WERI-Rb-1 (cell line): Measurements from ENCODE around the gene ZNF195.
A peak's percentile ranks its signal among the peaks of the same experiment; 100 is the strongest.
"Not testable (repeated sequence)": the region's sequence is repeated elsewhere in the genome, so short reads cannot be mapped to it uniquely, and the experiment has no call there.

Experiments
- DNase-seq: peaks from one replicate; pipeline ENCODE4 v3.0.0-alpha.2; 2020
- H3K27ac ChIP-seq: fragments of 250-450 bp; sonication (Bioruptor Pico); 2 replicates; pipeline ENCODE4 v1.5.1; 2020; ENCODE audit warnings: mild to moderate bottlenecking, moderate library complexity
- H3K27me3 ChIP-seq: fragments of 250-450 bp; sonication (Bioruptor Pico); 2 replicates; pipeline ENCODE4 v1.5.1; 2021; ENCODE audit warnings: mild to moderate bottlenecking, low read depth, moderate library complexity; ENCODE audit not compliant: insufficient read depth, severe bottlenecking
- H3K36me3 ChIP-seq: fragments of 250-450 bp; sonication (Bioruptor Pico); 2 replicates; pipeline ENCODE4 v1.5.1; 2020; ENCODE audit warnings: mild to moderate bottlenecking, moderate library complexity
- H3K4me3 ChIP-seq: 2 replicates; pipeline ENCODE4 v1.5.1; 2011; ENCODE audit warnings: low read depth, mild to moderate bottlenecking, control low read depth, low read length
- H3K9me3 ChIP-seq: fragments of 250-450 bp; sonication (Bioruptor Pico); 2 replicates; pipeline ENCODE4 v1.5.1; 2021; ENCODE audit warnings: mild to moderate bottlenecking, moderate library complexity; ENCODE audit not compliant: severe bottlenecking
- CTCF ChIP-seq: IDR thresholded peaks from 2 replicates; pipeline ENCODE4 v1.5.1; 2011; ENCODE audit warnings: low read depth, mild to moderate bottlenecking, control low read depth, inconsistent platforms, low read length

ZNF195 gene

GRCh38 chr11:3378426-3379423, at the start of gene ZNF195:
Gene ZNF195 (minus strand): TSS chr11:3379146. CDS start chr11:3379040, 106 bp downstream.
- H3K9me3 ChIP-seq: no peaks in the 10 kb centered on the region
- peak within 1 kb of the TSS; percentile 94 for H3K27ac ChIP-seq
- H3K36me3 ChIP-seq: peaks cover 42% of the 10 kb centered on the region

GRCh38 chr11:3428076-3428475, 49.1 kb upstream of the ZNF195 start:
- Histone ChIP-seq H3K4me3 (peak overlapping the region; percentile 18; the same call in 1 of the 2 replicates), H3K27ac (peak overlapping the region; percentile 86)
- H3K27me3 ChIP-seq, H3K36me3 ChIP-seq, H3K9me3 ChIP-seq: not testable (repeated sequence)
- peak; percentile 79 for DNase-seq

More at GRCh38 chr11:3378426-3379423, at the start of gene ZNF195:
- no peak for TF ChIP-seq CTCF
- Histone ChIP-seq H3K27me3 (no peaks in the 10 kb centered on the region), H3K4me3 (peak within 1 kb of the TSS; percentile 99)
- peak; percentile 99 for DNase-seq

- peak overlapping the region; percentile 81 for H3K27ac ChIP-seq
- DNase-seq: peak; percentile 91
- H3K27me3 ChIP-seq, H3K9me3 ChIP-seq, H3K4me3 ChIP-seq, H3K36me3 ChIP-seq: not testable (repeated sequence)
Measured at GRCh38 chr11:3426541-3426940, 47.6 kb upstream of the ZNF195 start.

GRCh38 chr11:3423928-3424327, 45.0 kb upstream of the ZNF195 start:
- H3K9me3 ChIP-seq, DNase-seq, H3K27me3 ChIP-seq, H3K36me3 ChIP-seq: not testable (repeated sequence)
- Histone ChIP-seq H3K4me3 (peak overlapping the region; percentile 66), H3K27ac (peak overlapping the region; percentile 70)

- DNase-seq: not testable (repeated sequence)
Measured at GRCh38 chr11:3423138-3423731, 44.3 kb upstream of the ZNF195 start.

GRCh38 chr11:3422380-3423137, 43.6 kb upstream of the ZNF195 start:
- peak overlapping the region; percentile 77 for H3K27ac ChIP-seq
- not testable (repeated sequence) for H3K9me3 ChIP-seq

More at GRCh38 chr11:3423138-3423731, 44.3 kb upstream of the ZNF195 start:
- not testable (repeated sequence) for H3K27me3 ChIP-seq, H3K36me3 ChIP-seq, H3K9me3 ChIP-seq
- Histone ChIP-seq H3K4me3 (peak overlapping the region; percentile 66), H3K27ac (peak overlapping the region; percentile 70)

GRCh38 chr11:3421608-3422379, 42.8 kb upstream of the ZNF195 start:
- not testable (repeated sequence) for H3K9me3 ChIP-seq, H3K36me3 ChIP-seq, H3K27me3 ChIP-seq
- Histone ChIP-seq H3K4me3 (peak overlapping the region; percentile 84), H3K27ac (peak overlapping the region; percentile 77)
- DNase-seq: peak; percentile 32

More at GRCh38 chr11:3422380-3423137, 43.6 kb upstream of the ZNF195 start:
- H3K4me3 ChIP-seq: peak overlapping the region; percentile 84
- H3K27me3 ChIP-seq, H3K36me3 ChIP-seq: not testable (repeated sequence)
- peak; percentile 99 for DNase-seq

- H3K36me3 ChIP-seq, H3K27ac ChIP-seq, H3K9me3 ChIP-seq, H3K27me3 ChIP-seq, DNase-seq, H3K4me3 ChIP-seq: not testable (repeated sequence)
Measured at GRCh38 chr11:3420281-3421042, 41.5 kb upstream of the ZNF195 start.

- not testable (repeated sequence) for H3K36me3 ChIP-seq, DNase-seq, H3K27me3 ChIP-seq, H3K4me3 ChIP-seq, H3K27ac ChIP-seq, H3K9me3 ChIP-seq
Measured at GRCh38 chr11:3419496-3419895, 40.5 kb upstream of the ZNF195 start.
